GM18858 (cell line): ENCODE results near the gene MGAT4A.
"Not testable (repeated sequence)": the region's sequence is repeated elsewhere in the genome, so short reads cannot be mapped to it uniquely, and the experiment has no call there.

Source experiments
- ATAC-seq: cut with Tn5 transposase; IDR thresholded peaks from one replicate; pipeline ENCODE4 v1.9.1; 2021; ENCODE audit not compliant: unreplicated experiment

The MGAT4A gene

DNA sequence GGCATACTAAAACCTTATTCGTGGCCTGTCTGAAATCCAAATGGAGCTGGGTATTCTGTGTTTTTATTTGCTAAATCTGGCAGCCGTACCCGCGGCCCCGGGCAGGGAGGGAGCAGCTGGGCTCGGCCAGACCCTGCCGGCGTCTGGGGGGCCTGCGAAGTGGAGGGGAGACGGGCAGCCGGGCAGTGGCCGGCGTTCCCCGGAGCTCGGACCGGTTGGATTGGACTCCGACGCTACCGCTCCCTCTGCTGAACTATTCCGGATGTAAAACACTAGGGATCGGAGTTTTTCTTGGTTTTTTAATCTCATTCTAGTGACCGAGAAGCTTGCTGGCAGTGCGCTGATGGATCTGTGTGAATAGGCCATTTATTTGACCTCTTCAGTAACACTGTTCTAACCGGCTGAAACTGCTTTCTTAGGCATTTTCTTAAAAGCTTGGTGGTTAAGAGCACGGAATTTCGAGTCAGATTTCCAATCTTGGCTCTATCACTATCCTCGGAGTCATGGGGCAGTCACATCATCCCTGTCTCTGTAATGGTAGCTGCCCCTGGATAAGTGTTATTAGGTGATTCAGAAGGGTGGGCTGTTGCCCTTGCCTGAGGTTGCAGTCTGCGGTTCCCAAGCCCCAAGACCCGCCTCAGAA, 121.8 kb downstream of the MGAT4A start:
- ATAC-seq = no peak

DNA sequence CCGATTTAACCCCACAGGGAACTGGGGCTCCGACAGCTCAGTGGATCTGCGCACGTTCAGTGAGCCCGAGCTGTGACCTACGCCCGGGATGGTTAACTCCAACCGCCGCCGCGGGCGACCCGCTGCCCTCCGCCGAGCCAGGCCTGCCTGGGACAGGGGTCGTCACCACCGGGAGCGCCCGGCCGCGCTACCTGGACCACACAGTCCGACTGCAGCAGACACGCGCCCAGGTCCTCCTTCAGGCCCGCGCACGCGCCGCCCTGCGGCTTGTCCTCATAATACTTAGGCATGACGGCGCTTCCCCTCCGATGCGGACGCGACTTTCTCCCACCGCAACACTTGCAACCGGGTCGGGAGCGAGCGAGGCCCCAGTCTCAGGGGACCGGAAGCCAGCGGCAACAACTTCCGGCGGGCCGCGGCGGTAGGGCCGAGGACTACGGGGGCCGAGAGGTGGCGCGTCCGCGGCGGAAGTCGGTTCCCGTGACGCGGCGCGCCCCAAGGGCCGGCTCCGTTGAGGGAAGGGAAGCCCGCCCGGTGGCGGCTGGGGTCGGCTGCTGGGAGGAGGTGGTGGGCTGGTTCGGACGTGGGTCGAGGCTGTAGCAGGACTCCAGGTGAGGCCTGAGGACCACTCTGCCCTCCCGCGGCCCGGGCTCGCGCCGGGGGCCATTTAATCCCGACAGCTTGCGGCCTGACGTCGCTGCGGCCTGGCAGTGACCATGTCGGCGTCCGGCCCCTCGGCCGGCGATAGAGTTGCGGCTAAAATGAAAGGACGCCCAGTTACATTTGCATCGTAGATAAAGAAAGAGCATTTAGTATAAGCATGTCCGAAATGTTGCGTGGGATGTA, 122.6 kb downstream of the MGAT4A start, which contains the start of the genes COA5 and UNC50:
Gene COA5 (minus strand): TSS at position 397 of the 846 bp plus-strand sequence. CDS start 107 bp downstream, at position 290.
Gene UNC50 (plus strand): TSS at position 474 of the 846 bp plus-strand sequence. CDS start 1,171 bp downstream, outside the sequence.
- peak; percentile 64 for ATAC-seq

DNA sequence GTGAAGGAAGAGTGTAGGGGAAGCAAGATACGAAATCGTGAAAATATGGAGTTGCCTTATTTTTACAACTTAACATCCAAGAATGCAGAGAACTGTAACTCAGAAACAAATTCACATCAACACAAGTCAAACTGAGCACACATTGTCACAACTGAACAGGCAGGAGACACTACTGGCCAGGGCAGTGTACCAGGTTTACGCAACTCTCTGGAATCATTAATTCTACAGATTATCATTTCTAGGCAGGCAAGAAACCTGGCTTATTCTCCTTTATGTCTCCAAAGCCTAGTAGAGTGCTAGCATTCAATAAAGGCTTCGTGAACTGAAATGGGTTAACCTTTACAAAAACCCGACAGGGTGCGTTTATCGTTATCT, 123.2 kb downstream of the MGAT4A start:
- no peak for ATAC-seq

DNA sequence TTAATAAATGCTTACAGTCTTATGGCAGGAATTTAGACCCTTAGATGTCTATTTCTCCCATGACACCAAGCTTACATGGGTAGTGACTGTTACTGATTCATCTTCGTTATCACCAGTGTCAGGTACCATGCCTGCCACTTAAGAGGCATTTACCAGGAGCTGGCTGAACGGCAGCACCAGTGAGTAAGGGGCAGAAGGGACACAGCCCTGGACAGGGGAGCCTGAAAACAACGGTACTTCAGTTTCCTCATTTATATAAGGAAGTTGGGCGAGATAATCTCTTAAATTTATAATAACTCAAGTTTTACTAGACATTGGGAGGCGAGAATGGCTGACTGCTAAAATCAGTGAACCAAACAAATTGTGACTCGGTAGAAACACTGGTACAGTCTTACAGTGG, 123.8 kb downstream of the MGAT4A start:
- ATAC-seq = no peak

DNA sequence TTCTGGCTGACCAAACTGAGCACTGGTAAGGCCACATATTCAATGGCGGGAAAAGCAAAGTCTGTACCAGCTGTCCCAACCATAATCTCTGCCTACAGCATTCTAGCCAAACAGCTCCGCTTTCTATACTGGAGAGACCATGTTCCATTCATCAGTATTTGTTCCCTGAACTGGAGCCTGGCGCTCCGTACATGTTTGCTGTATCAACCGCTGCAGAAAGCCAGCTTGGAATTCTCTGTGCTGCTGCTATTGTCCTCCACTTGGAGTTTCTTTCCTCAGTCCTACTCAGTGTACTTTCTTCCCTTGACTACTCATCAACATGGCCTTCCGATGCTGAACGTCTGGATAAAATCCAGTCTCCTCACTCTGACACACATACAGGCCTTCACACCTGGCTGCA, 124.5 kb downstream of the MGAT4A start:
- no peak for ATAC-seq

DNA sequence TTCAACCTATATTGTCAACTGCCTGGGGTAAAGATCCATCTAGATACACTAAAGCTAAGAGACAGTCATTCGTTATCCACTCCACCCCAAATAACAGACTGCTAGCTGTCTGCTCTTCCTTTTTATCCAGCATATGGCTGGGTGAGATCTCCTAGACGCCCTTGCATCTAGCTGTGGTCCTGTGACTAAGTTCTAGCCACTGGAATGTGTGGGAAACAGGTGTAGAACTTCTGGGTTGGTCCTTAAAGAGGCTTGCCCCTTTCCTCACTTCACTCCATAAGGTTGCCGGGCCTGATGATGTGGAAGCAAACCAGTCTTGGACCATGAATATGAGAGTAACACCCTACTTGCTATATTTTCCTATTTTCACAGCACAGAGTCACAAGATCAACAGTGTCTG, 125.9 kb downstream of the MGAT4A start:
- no peak for ATAC-seq

DNA sequence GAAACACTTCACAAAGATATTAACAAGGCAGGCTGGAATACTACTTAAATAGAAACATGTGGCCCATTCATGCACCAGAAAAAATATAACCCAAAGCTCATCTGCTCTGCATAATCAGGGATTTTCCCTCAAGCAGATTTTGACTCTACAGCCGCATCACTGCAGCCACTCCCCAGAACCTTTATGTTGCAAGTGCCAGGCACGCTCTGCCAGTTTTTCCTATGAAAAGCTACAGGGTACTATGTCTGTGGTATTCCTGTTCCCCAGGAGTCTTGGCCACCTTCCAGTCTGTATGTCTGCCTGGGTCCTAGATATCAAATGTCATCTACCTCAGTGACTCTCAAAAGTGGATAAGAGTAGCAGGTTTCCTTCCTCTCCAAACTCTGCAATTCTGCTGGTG, 126.4 kb downstream of the MGAT4A start:
- no peak for ATAC-seq

DNA sequence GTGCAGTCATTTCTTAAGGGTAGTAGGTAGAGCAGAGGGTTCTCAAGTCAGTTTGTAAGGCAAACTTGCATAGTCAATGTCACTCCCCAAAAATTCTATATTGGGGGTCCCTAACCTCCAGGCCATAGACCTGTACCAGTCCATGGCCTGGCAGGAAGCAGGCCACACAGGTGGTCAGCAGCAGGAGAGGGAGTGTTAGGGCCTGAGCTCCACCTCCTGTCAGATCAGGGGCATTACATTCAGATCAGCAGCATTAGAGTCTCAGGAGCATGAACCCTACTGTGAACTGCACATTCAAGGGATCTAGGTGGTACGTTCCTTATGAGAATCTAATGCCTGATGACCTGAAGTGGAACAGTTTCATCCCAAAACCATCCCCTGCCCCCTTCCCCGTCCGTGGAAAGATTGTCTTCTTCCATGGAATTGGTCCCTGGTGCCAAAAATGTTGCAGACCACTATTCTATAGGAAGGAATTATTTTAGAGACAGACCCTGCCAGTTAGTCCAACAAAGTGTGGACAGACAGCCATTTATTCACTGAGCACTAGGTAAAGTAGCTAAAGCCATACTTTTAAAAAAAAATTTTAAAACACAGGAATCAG, 129.3 kb downstream of the MGAT4A start:
- no peak for ATAC-seq

DNA sequence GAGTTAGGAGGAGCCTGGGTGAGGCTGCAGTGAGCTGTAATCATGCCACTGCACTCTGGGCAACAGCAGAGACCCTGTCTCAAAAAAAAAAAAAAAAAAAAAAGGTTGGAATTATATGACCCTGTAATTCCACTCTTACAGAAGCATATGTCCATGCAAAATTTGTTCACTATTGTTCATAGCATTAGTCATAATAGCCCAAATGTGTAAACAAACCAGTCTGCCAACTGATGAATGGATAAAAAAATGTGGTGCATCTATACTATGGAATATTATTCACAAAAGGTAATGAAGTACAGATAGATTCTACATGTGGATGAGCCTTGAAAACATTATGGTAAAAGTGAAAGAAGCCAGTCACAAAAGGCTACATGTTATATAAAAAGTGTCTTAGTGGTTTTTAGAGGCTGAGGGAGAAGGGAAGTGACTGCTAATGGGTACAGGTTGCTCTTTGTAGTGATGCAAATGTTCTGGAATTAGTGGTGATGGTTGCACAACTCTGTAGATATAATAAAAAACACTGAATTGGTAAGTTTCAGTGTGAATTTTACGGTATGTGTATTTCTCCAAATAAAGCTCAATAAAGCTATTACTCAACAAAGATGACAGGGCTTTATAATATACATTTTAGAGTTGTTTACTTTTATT, 132.0 kb downstream of the MGAT4A start:
- no peak for ATAC-seq

DNA sequence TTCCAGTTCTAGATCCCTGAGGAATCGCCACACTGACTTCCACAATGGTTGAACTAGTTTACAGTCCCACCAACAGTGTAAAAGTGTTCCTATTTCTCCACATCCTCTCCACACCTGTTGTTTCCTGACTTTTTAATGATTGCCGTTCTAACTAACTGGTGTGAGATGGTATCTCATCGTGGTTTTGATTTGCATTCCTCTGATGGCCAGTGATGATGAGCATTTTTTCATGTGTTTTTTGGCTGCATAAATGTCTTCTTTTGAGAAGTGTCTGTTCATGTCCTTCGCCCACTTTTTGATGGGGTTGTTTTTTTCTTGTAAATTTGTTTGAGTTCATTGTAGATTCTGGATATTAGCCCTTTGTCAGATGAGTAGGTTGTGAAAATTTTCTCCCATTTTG, 136.3 kb downstream of the MGAT4A start:
- ATAC-seq = not testable (repeated sequence)

DNA sequence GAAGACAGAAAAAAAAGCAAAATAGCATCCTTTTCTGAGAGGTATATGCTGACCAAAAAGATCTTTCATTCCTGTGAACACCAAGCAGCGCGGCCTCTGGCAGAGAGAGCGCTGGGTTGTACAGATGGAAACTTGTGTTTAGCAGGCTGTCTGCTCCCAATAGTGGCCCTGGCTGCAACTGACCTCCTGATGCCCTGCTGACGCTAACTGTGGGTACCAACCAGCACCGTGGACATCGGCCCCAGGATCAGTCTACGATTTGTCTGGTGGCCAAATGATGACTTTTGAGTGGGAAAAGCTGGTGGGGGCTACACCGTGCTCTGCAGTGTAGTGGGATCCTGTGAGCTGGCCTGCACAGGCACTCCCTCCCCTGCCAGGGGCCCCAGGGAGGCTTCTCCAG, 138.4 kb downstream of the MGAT4A start:
- no peak for ATAC-seq

DNA sequence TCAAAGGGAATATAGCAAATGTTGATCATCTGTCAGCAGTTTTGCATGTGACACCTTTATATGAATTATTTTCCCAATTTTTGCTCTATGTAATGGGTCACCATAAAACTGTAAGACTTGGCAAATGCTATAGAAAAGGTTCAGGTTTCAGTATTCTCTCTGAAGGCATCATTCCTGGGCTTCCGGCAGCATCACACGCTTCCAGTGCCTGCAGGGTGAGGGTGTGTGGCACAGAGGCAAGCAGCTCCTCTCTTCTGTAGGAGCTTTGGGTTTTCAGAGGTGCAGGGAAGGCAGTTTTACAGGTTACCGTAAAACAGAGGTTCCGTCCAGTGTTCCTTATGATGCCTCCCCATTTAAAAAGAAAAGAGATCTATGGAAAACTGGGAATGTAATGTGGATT, 141.4 kb downstream of the MGAT4A start:
- no peak for ATAC-seq

DNA sequence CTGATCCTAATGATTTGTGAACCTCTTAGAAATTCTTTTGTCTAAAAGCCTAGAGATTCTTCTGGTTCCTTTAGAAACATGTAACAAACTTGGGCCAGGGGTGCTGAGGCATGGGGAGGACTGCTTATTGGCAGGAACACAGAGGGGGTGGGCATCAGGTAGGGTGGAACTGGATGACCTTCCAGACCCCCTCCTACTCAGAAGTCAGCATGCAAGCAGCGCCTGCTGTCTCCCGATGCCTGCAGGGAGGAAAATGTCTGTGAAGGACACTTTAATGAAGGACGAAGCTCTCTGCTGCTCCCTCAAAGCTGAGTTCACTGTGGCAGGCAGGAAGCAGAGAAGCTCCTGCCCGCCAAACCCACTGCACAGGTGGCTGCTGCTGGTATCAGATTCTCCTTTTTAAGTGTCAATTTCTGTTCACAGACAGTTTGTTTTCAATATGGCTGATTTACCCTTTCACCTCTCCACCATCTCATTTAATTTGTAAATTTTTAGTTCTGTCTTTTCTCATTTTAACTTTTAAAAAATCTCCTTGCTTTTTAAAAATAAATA, 142.0 kb downstream of the MGAT4A start:
- no peak for ATAC-seq

DNA sequence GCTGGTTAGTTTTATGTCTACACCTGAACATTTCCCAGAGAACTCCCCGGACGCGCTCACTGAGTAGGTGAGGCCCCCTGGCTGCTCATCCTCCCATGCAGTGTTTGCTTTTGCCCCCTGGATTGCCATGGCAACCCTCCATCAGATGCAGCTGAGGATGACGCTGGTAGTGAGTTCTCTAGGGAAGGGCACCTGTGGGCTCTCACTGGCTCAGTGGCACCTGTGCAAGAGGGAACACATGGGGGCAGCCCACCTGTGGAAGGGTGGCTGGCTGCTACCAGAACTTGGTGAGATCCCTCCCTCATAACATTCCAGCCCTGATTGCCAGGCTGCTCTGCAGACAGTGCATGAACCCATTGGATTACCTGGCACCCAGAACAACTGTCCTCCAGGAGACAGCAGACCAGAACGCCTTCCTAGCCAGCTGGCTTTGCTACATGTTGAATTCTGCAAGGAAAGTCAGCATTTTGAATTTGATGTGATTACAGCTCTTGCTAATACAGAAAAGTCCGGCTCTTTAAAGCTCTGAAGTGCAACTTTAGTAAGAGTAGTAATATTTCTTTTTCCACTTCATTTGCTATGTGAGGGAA, 144.3 kb downstream of the MGAT4A start:
- no peak for ATAC-seq

DNA sequence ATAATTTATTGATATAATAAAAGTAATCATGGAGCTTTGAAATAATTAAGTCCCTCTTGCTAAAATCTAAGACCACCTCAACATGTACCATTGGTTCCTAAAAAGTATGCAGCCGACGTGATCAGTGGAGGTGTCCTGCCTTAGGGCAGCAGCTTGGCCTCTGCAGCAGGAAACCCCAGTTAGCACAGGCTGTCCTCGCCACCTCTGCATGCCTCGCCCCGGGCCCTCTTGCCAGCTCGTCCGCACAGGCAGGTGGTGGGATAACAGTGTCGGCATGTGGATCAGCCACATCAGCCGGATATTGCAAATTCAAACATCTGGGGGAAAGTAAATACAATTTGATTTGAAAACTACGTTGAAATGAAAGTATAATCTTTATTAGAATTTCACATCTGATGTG, 145.5 kb downstream of the MGAT4A start:
- ATAC-seq = no peak

DNA sequence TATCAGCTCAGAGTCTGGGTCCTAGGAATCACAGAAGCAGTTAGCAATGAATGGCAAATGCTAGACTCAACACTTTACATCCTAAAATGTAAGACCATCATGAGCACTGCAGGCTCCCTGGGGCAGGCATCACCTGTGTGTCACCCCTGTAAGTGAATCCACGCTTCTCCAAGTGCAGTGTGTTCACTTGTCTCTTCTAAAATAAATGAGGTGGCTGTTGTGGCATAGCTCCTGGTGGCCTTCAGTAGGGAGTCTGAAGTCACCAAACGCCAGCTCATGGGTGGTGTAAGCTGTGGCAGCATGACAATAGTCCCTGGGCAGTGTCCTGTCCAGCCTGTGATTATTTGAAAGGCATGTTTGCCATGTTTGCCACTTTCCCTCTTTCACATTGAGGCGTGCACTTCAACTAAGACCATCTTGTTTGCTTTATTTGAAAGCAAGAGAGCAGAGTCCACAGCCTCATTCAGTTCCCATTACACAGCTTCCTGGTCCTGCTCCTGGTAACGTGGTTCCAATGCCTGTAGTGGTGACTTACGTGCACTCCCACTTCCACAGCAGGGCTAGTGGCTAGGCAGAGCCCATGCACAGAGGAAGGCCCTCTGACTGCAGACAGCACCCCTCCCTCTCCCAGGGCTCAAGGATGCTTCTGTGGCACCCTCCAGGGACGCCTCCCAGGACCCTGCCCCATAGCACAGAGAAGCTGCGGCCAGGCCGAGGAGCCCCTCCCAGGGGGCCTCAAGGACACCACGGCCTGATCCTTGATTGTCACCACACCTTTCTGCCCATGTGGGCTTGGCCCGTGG, 146.9 kb downstream of the MGAT4A start:
- ATAC-seq = no peak

DNA sequence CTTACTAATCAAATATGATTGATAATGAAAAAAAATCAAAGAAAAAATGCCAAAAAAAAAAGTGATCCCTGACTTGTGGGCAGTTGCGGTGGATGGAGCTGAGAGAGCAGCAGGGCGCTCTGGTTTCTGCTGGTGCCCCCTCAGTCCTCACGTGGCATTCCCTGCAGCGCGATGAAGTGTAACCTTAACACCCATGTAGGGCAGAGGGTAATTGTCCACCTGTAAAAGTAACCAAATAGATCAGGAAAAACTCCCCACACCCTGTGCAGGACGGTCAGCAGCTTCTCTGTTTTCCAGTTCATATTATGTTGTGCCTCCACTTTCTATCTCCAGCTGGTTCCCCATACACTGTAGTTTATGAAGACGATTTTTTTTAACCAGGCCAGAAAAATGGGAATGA, 147.7 kb downstream of the MGAT4A start:
- ATAC-seq = no peak

DNA sequence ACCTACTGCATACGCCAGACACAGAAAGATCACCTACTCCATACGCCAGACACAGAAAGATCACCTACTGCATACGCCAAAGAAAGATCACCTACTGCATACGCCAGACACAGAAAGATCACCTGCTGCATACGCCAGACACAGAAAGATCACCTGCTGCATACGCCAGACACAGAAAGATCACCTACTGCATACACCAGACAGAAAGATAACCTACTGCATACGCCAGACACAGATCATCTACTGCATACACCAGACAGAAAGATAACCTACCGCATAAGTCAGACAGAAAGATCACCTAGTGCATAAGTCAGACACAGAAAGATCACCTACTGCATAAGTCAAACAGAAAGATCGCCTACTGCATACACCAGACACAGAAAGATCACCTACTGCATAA, 148.4 kb downstream of the MGAT4A start:
- no peak for ATAC-seq

DNA sequence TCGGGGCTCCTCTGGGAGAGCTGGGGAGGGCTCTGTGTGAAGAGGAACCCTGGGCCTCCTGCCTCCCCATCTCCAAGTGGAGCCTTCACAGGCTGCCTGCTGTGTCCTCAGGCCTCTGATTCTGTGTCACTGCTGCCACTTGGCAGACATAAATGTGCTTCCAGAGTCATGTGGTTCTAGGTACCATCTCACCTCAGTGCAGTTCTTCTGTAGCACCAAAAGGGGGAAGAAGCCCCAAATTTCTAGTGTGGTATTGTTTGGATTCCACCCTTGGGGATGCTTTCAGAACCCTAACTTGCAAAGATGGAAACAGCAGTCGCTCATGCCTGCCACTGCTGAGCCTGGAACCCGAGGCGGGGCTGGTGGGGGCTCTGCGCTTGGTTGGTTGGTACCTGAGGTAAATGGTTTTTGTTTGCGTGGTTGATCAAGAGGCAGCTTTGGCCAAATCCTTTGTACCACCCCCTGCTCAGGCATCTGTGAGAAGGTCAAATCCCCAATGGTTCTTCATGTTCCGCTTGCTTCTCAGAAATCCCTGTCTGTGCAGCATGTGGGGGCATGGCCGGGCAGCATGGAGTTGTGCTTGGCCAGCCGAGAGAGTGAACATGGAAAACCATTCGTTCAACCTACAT, 150.2 kb downstream of the MGAT4A start:
- no peak for ATAC-seq

DNA sequence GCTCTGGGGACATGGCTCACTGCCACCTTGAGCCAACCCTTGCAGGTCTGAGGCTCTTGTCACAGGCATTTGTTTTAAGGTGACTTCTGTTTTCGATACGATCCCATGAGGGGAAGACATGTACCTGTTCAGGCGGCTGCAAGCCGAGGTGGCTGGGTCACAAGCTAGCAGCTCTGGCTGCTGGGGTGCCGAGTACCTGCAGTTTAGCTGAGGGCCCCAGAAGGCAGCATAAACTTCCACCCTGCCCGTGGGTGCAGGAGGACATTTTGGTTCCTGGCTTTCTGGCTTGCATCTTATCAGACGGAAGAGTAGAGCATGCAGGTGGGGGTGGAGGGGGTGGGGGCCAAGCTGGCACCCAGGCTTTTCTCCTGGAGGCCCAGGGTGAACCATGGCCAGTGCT, 151.0 kb downstream of the MGAT4A start:
- no peak for ATAC-seq
